Suprapubic skin (tissue), 4 donors: Measurements from ENCODE around the gene PNPT1. TPM values are rescaled to one million over a fixed set of nuclear protein-coding genes. Genes with fewer than 3 reads are reported as not detected.

ENCODE experiments used
- DNase-seq, 2 donors: peaks; one replicate each; pipeline ENCODE4 v3.0.0-alpha.2; 2019; ENCODE audit warnings: low spot score in 2 of 2
- H3K27ac ChIP-seq: fragments of 200-600 bp; sonication (generic); one replicate; pipeline ENCODE4 v1.5.1; 2019
- H3K27me3 ChIP-seq: fragments of 200-600 bp; sonication (generic); one replicate; pipeline ENCODE4 v1.5.1; 2019
- H3K36me3 ChIP-seq: fragments of 200-600 bp; sonication (generic); one replicate; pipeline ENCODE4 v1.5.1; 2019
- H3K4me1 ChIP-seq: fragments of 200-600 bp; sonication (generic); one replicate; pipeline ENCODE4 v1.5.1; 2019
- H3K4me3 ChIP-seq: fragments of 200-600 bp; sonication (generic); one replicate; pipeline ENCODE4 v1.5.1; 2019; ENCODE audit warnings: mild to moderate bottlenecking
- H3K9me3 ChIP-seq: fragments of 200-600 bp; sonication (generic); one replicate; pipeline ENCODE4 v1.5.1; 2019
- EP300 ChIP-seq: sonication (generic); formaldehyde crosslinking; IDR thresholded peaks from one replicate; pipeline ENCODE4 v1.6.1; 2017; ENCODE audit warnings: antibody characterized with exemption
- POLR2A ChIP-seq, 2 donors: fragments of 450-650 bp; IDR thresholded peaks; one replicate each; pipeline ENCODE4 v1.6.1; 2017; ENCODE audit warnings: antibody characterized with exemption in 2 of 2, mild to moderate bottlenecking in 2 of 2, moderate library complexity in 2 of 2
- POLR2AphosphoS5 ChIP-seq, 3 donors: sonication (generic); formaldehyde crosslinking; IDR thresholded peaks; one replicate each; pipeline ENCODE4 v1.6.1; 2017; ENCODE audit warnings: antibody characterized with exemption in 3 of 3
- WGBS: methylation state at CpG from one replicate; pipeline ENCODE4 v1.1.5; 2018; 5-methylcytosine and 5-hydroxymethylcytosine counted together
- total RNA-seq, 4 donors: library from RNA; depleted of rRNA; stranded (reverse); fragments of >200 nt; gene quantifications; one replicate each; pipeline ENCODE4 v1.1.0, GENCODE V29; 2016
- TF ChIP-seq, protein P1 (sequence below), 2 donors: fragments of 200-600 bp in 1 of 2; fragments of 450-650 bp in 1 of 2; sonication (generic) in 1 of 2; IDR thresholded peaks; one replicate each; pipeline ENCODE4 v1.5.1; 2016 to 2019; ENCODE audit warnings: antibody characterized with exemption in 2 of 2, mild to moderate bottlenecking in 1 of 2, moderate library complexity in 1 of 2

Gene PNPT1
- total RNA-seq, 4 donors from 2014 or later = 8.4 to 12.4 (median 10.9) TPM

GRCh38 chr2:55595536-55595935 is 98.1 kb downstream of the PNPT1 start:
- TF ChIP-seq EP300 (no peak), POLR2A (IDR thresholded peaks at IDR 0.05) (no peak)
- peaks cover 22% of the 10 kb centered on the region for H3K36me3 ChIP-seq
- no peaks in the 10 kb centered on the region for H3K9me3 ChIP-seq
- no peaks in the 10 kb centered on the region for H3K27me3 ChIP-seq
- no peak overlapping the region for H3K27ac ChIP-seq
- no peak overlapping the region for H3K4me3 ChIP-seq
- DNase-seq = no peak
- peaks cover 6% of the 10 kb centered on the region for H3K4me1 ChIP-seq

- Histone ChIP-seq H3K4me3 (no peak overlapping the region), H3K27me3 (no peaks in the 10 kb centered on the region), H3K27ac (no peak overlapping the region), H3K4me1 (peaks cover 7% of the 10 kb centered on the region), H3K9me3 (no peaks in the 10 kb centered on the region), H3K36me3 (peaks cover 9% of the 10 kb centered on the region)
- TF ChIP-seq, protein P1, sequence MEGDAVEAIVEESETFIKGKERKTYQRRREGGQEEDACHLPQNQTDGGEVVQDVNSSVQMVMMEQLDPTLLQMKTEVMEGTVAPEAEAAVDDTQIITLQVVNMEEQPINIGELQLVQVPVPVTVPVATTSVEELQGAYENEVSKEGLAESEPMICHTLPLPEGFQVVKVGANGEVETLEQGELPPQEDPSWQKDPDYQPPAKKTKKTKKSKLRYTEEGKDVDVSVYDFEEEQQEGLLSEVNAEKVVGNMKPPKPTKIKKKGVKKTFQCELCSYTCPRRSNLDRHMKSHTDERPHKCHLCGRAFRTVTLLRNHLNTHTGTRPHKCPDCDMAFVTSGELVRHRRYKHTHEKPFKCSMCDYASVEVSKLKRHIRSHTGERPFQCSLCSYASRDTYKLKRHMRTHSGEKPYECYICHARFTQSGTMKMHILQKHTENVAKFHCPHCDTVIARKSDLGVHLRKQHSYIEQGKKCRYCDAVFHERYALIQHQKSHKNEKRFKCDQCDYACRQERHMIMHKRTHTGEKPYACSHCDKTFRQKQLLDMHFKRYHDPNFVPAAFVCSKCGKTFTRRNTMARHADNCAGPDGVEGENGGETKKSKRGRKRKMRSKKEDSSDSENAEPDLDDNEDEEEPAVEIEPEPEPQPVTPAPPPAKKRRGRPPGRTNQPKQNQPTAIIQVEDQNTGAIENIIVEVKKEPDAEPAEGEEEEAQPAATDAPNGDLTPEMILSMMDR (IDR thresholded peaks at IDR 0.05) = no peak
- TF ChIP-seq POLR2A (IDR thresholded peaks at IDR 0.05) (no peak), EP300 (no peak), POLR2AphosphoS5 (IDR thresholded peaks at IDR 0.05) (no peak)
- 44% methylated on average over 1 of the region's 1 CpG for WGBS
- no peak for DNase-seq
These were observed 101.5 kb downstream of the PNPT1 start for GRCh38 chr2:55592130-55592529.

GRCh38 chr2:55590810-55591440 is 102.7 kb downstream of the PNPT1 start:
- Histone ChIP-seq H3K4me3 (no peak overlapping the region), H3K4me1 (peaks cover 7% of the 10 kb centered on the region), H3K27ac (no peak overlapping the region), H3K9me3 (no peaks in the 10 kb centered on the region), H3K27me3 (no peaks in the 10 kb centered on the region), H3K36me3 (peaks cover 8% of the 10 kb centered on the region)
- 65% methylated on average over 7 of the region's 7 CpGs for WGBS
- no peak for TF ChIP-seq POLR2AphosphoS5 (IDR thresholded peaks at IDR 0.05)
- no peak for TF ChIP-seq POLR2A (IDR thresholded peaks at IDR 0.05)
- no peak for TF ChIP-seq EP300
- TF ChIP-seq, protein P1 (IDR thresholded peaks at IDR 0.05) = no peak
- DNase-seq = no peak

DNA sequence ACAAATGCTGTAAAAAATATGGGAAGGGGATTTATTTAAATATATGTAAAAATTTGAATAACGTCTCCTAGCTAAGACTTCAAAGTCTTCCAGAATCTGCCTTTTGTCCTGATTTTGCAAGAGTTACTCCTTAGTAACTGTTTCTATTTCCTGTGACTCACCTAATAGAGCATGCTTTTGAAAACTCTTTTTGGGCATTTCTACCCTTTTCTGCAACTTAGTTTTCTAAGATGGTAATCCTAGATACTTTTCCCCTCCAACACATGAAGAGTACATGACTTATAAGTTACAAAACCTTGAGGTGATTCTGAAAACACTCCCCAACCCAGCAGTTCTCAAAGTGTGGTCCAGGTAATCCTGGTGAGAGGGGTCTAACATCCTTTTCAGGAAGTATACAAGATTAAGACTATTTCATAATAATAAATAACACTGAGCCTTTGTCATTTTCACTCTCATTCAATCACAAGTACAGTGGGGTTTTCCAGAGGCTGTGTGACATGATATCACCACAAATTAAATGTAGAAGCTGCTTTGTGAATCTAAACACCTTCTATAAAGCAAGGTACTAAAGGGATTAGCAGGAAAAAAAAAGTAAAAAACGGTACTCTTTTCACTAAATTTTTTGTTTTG is 108.1 kb downstream of the PNPT1 start:
- no peak for DNase-seq
- Histone ChIP-seq H3K4me3 (no peak overlapping the region), H3K4me1 (peaks cover under 1% of the 10 kb centered on the region), H3K27ac (no peak overlapping the region), H3K27me3 (no peaks in the 10 kb centered on the region), H3K36me3 (peaks cover 24% of the 10 kb centered on the region), H3K9me3 (no peaks in the 10 kb centered on the region)
- WGBS = 71% methylated on average over 2 of the region's 2 CpGs
- TF ChIP-seq POLR2AphosphoS5 (IDR thresholded peaks at IDR 0.05) = no peak
- TF ChIP-seq, protein P1 (IDR thresholded peaks at IDR 0.05) = no peak
- TF ChIP-seq EP300 = no peak
- TF ChIP-seq POLR2A (IDR thresholded peaks at IDR 0.05) = no peak

Other genes starting within 250 kb of the PNPT1 start
- 10 to 100 TPM in 2 of 4 donors, 1 to 10 TPM in 2; 8.6 to 14.1 (median 10.8) TPM for gene CFAP36, start 174.1 kb downstream of the PNPT1 start, total RNA-seq
- gene PPP4R3B, start 76.2 kb downstream of the PNPT1 start, total RNA-seq = 10 to 100 TPM; 46.6 to 69.2 (median 65.4) TPM
- 100 to 1,000 TPM in 3 of 4 donors, 10 to 100 TPM in 1; 93.1 to 145 (median 137) TPM for gene EFEMP1, start 229.9 kb upstream of the PNPT1 start, total RNA-seq